ENCODE data around the gene SMIM41.

- TF ChIP-seq POLR2A (IDR thresholded peaks at IDR 0.05) (peak in 1 of 2 donors; percentile 40), POLR2AphosphoS5 (IDR thresholded peaks at IDR 0.05) (peak; percentile 66 to 87 (median 78)), EP300 (IDR thresholded peaks at IDR 0.05) (peak; percentile 58 to 96 (median 75))
- TF ChIP-seq, protein P1, sequence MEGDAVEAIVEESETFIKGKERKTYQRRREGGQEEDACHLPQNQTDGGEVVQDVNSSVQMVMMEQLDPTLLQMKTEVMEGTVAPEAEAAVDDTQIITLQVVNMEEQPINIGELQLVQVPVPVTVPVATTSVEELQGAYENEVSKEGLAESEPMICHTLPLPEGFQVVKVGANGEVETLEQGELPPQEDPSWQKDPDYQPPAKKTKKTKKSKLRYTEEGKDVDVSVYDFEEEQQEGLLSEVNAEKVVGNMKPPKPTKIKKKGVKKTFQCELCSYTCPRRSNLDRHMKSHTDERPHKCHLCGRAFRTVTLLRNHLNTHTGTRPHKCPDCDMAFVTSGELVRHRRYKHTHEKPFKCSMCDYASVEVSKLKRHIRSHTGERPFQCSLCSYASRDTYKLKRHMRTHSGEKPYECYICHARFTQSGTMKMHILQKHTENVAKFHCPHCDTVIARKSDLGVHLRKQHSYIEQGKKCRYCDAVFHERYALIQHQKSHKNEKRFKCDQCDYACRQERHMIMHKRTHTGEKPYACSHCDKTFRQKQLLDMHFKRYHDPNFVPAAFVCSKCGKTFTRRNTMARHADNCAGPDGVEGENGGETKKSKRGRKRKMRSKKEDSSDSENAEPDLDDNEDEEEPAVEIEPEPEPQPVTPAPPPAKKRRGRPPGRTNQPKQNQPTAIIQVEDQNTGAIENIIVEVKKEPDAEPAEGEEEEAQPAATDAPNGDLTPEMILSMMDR (IDR thresholded peaks at IDR 0.05), result no peak
Measured at GRCh38 chr12:52044292-52044983, 35.1 kb upstream of the SMIM41 start.

All from sigmoid colon (tissue), 4 donors.